ENCODE results near the gene HSDL1. TPM values are rescaled to one million over a fixed set of nuclear protein-coding genes. Genes with fewer than 3 reads are reported as not detected.

HSDL1 gene
- total and polyA plus RNA-seq, 2 donors (not counting 1 experiment from before 2014, with no cell fraction given): 23.6 to 24.8 TPM

- H3K9me3 ChIP-seq (ENCODE audit: control insufficient read depth, insufficient read depth, low read depth, low read length): no peaks in the 10 kb centered on the region
- DNase-seq (ENCODE audit: low read depth in 2 of 2): no peak
- no peak overlapping the region for H3K27ac ChIP-seq (ENCODE audit: insufficient read depth, low read length)
- no peaks in the 10 kb centered on the region for H3K4me1 ChIP-seq (ENCODE audit: control insufficient read depth, extremely low read depth, insufficient read depth, low read length)
- no peak overlapping the region for H3K4me2 ChIP-seq (ENCODE audit: extremely low read depth, insufficient read depth, low read length)
- no peak overlapping the region for H3K4me3 ChIP-seq (replicated peaks in 1 of 4; ENCODE audit: control extremely low read depth in 1 of 4, insufficient read depth in 1 of 4, low read depth in 3 of 4, low read length in 4 of 4)
- peaks cover 12% of the 10 kb centered on the region for H3K36me3 ChIP-seq (ENCODE audit: control insufficient read depth, insufficient read depth, low read length)
- no peak overlapping the region for H3K9ac ChIP-seq (ENCODE audit: insufficient read depth, low read length)
- TF ChIP-seq, protein P1, sequence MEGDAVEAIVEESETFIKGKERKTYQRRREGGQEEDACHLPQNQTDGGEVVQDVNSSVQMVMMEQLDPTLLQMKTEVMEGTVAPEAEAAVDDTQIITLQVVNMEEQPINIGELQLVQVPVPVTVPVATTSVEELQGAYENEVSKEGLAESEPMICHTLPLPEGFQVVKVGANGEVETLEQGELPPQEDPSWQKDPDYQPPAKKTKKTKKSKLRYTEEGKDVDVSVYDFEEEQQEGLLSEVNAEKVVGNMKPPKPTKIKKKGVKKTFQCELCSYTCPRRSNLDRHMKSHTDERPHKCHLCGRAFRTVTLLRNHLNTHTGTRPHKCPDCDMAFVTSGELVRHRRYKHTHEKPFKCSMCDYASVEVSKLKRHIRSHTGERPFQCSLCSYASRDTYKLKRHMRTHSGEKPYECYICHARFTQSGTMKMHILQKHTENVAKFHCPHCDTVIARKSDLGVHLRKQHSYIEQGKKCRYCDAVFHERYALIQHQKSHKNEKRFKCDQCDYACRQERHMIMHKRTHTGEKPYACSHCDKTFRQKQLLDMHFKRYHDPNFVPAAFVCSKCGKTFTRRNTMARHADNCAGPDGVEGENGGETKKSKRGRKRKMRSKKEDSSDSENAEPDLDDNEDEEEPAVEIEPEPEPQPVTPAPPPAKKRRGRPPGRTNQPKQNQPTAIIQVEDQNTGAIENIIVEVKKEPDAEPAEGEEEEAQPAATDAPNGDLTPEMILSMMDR (conservative IDR thresholded peaks at IDR 0.05 in 1 of 2, IDR thresholded peaks at IDR 0.05 in 1 of 2; ENCODE audit: low read depth in 1 of 2, low read length in 2 of 2): no peak
- no peak for TF ChIP-seq EZH2 (IDR thresholded peaks at IDR 0.05; ENCODE audit: low read length, missing control alignments)
- no peaks in the 10 kb centered on the region for H4K20me1 ChIP-seq (ENCODE audit: control insufficient read depth, extremely low read depth, insufficient read depth, low read length)
- H3K79me2 ChIP-seq (ENCODE audit: control insufficient read depth, insufficient read depth, low read length): no peaks in the 10 kb centered on the region
- H2AFZ ChIP-seq (ENCODE audit: low read length): no peak overlapping the region
- H3K27me3 ChIP-seq (ENCODE audit: control insufficient read depth, insufficient read depth, low read length): no peaks in the 10 kb centered on the region
Observed at GRCh38 chr16:84079664-84080063, 65.3 kb downstream of the HSDL1 start.

DNA sequence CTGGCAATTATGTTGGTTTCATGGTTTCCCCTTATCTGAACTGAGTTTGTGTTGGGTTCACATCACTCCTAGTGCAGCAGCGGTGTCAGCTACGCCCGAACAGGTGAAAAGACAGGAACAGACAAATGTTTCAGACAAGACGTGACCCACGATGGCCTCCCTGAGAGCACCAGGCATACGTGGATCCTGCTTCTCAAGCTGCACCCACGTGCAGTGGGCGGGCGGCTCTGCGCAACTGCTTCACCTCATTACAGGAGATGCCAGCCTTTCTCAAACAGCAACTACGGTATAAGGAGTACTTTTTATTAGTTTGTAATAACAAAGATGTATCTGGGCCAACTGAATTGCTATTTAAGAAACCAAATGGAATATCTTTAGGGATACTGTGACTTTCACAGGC is 69.6 kb downstream of the HSDL1 start:
- no peak for DNase-seq (ENCODE audit: low read depth in 2 of 2)
- Histone ChIP-seq H3K27ac (ENCODE audit: insufficient read depth, low read length) (no peak overlapping the region), H3K79me2 (ENCODE audit: control insufficient read depth, insufficient read depth, low read length) (no peaks in the 10 kb centered on the region), H3K9me3 (ENCODE audit: control insufficient read depth, insufficient read depth, low read depth, low read length) (no peaks in the 10 kb centered on the region), H4K20me1 (ENCODE audit: control insufficient read depth, extremely low read depth, insufficient read depth, low read length) (no peaks in the 10 kb centered on the region), H3K9ac (ENCODE audit: insufficient read depth, low read length) (no peak overlapping the region), H2AFZ (ENCODE audit: low read length) (no peak overlapping the region), H3K27me3 (ENCODE audit: control insufficient read depth, insufficient read depth, low read length) (no peaks in the 10 kb centered on the region), H3K4me2 (ENCODE audit: extremely low read depth, insufficient read depth, low read length) (no peak overlapping the region), H3K4me3 (replicated peaks in 1 of 4; ENCODE audit: control extremely low read depth in 1 of 4, insufficient read depth in 1 of 4, low read depth in 3 of 4, low read length in 4 of 4) (no peak overlapping the region), H3K36me3 (ENCODE audit: control insufficient read depth, insufficient read depth, low read length) (peaks cover 4% of the 10 kb centered on the region), H3K4me1 (ENCODE audit: control insufficient read depth, extremely low read depth, insufficient read depth, low read length) (no peaks in the 10 kb centered on the region)
- TF ChIP-seq, protein P1 (conservative IDR thresholded peaks at IDR 0.05 in 1 of 2, IDR thresholded peaks at IDR 0.05 in 1 of 2; ENCODE audit: low read depth in 1 of 2, low read length in 2 of 2): no peak
- TF ChIP-seq EZH2 (IDR thresholded peaks at IDR 0.05; ENCODE audit: low read length, missing control alignments): no peak

- Histone ChIP-seq H4K20me1 (ENCODE audit: control insufficient read depth, extremely low read depth, insufficient read depth, low read length) (no peaks in the 10 kb centered on the region), H3K4me2 (ENCODE audit: extremely low read depth, insufficient read depth, low read length) (no peak overlapping the region), H3K4me3 (replicated peaks in 1 of 4; ENCODE audit: control extremely low read depth in 1 of 4, insufficient read depth in 1 of 4, low read depth in 3 of 4, low read length in 4 of 4) (no peak overlapping the region), H3K9me3 (ENCODE audit: control insufficient read depth, insufficient read depth, low read depth, low read length) (no peaks in the 10 kb centered on the region), H3K79me2 (ENCODE audit: control insufficient read depth, insufficient read depth, low read length) (no peaks in the 10 kb centered on the region), H3K27me3 (ENCODE audit: control insufficient read depth, insufficient read depth, low read length) (no peaks in the 10 kb centered on the region), H3K27ac (ENCODE audit: insufficient read depth, low read length) (no peak overlapping the region), H3K9ac (ENCODE audit: insufficient read depth, low read length) (no peak overlapping the region), H2AFZ (ENCODE audit: low read length) (no peak overlapping the region), H3K36me3 (ENCODE audit: control insufficient read depth, insufficient read depth, low read length) (peaks cover 4% of the 10 kb centered on the region), H3K4me1 (ENCODE audit: control insufficient read depth, extremely low read depth, insufficient read depth, low read length) (no peaks in the 10 kb centered on the region)
- TF ChIP-seq EZH2 (IDR thresholded peaks at IDR 0.05; ENCODE audit: low read length, missing control alignments): no peak
- TF ChIP-seq, protein P1 (conservative IDR thresholded peaks at IDR 0.05 in 1 of 2, IDR thresholded peaks at IDR 0.05 in 1 of 2; ENCODE audit: low read depth in 1 of 2, low read length in 2 of 2): no peak
- DNase-seq (ENCODE audit: low read depth in 2 of 2): no peak
Observed at GRCh38 chr16:84074721-84075120, 70.3 kb downstream of the HSDL1 start.

Other genes starting within 250 kb of the HSDL1 start
- 3.3 and 3.8 TPM in 2 replicates for gene MLYCD, start 246.1 kb downstream of the HSDL1 start, total RNA-seq
- 1.0 TPM in 2 replicates for gene MLYCD, start 246.1 kb downstream of the HSDL1 start, polyA plus RNA-seq
- gene OSGIN1, start 191.9 kb downstream of the HSDL1 start, total RNA-seq: 3.6 and 6.6 TPM in 2 replicates
- gene OSGIN1, start 191.9 kb downstream of the HSDL1 start, polyA plus RNA-seq: 2.1 and 5.5 TPM in 2 replicates
- under 0.01 and 0.17 TPM in 2 replicates for gene NECAB2, start 176.9 kb downstream of the HSDL1 start, total RNA-seq
- gene NECAB2, start 176.9 kb downstream of the HSDL1 start, polyA plus RNA-seq: 0.03 and 0.41 TPM in 2 replicates
- gene SLC38A8, start 102.4 kb downstream of the HSDL1 start, total RNA-seq: not detected in 2 replicates
- gene SLC38A8, start 102.4 kb downstream of the HSDL1 start, polyA plus RNA-seq: not detected in 2 replicates
- 96.0 and 109 TPM in 2 replicates for gene MBTPS1, start 28.2 kb downstream of the HSDL1 start, total RNA-seq
- 65.9 and 80.3 TPM in 2 replicates for gene MBTPS1, start 28.2 kb downstream of the HSDL1 start, polyA plus RNA-seq
- not detected in 2 replicates for gene DNAAF1, start 131 bp upstream of the HSDL1 start, total RNA-seq
- gene DNAAF1, start 131 bp upstream of the HSDL1 start, polyA plus RNA-seq: not detected in 2 replicates
- gene TAF1C, start 41.9 kb upstream of the HSDL1 start, total RNA-seq: 9.8 and 12.9 TPM in 2 replicates
- 9.3 and 15.9 TPM in 2 replicates for gene TAF1C, start 41.9 kb upstream of the HSDL1 start, polyA plus RNA-seq
- not detected in 2 replicates for gene ADAD2, start 46.0 kb upstream of the HSDL1 start, total RNA-seq
- gene ADAD2, start 46.0 kb upstream of the HSDL1 start, polyA plus RNA-seq: not detected in 2 replicates
- gene KCNG4, start 94.8 kb upstream of the HSDL1 start, total RNA-seq: not detected in 2 replicates
- gene KCNG4, start 94.8 kb upstream of the HSDL1 start, polyA plus RNA-seq: not detected in 2 replicates
- 3.1 and 34.0 TPM in 2 replicates for gene WFDC1, start 149.7 kb upstream of the HSDL1 start, total RNA-seq
- gene WFDC1, start 149.7 kb upstream of the HSDL1 start, polyA plus RNA-seq: 4.7 and 32.1 TPM in 2 replicates
- gene ATP2C2, start 223.4 kb upstream of the HSDL1 start, total RNA-seq: not detected in 2 replicates
- gene ATP2C2, start 223.4 kb upstream of the HSDL1 start, polyA plus RNA-seq: not detected in 2 replicates

Data from fibroblast of lung (primary cell).